Forelimb muscle (tissue), 1 donor: ENCODE measurements around the gene TTC7B. TPM values are rescaled to one million over a fixed set of nuclear protein-coding genes. Genes with fewer than 3 reads are reported as not detected.
A peak's percentile ranks its signal among the peaks of the same experiment; 100 is the strongest.

Source experiments
- DNase-seq: peaks from one replicate; pipeline ENCODE4 v3.0.0-alpha.2; 2013; ENCODE audit warnings: low read depth
- polyA plus RNA-seq: library from polyadenylated mRNA; unstranded; fragments of 120-200 nt; gene quantifications from one replicate; pipeline ENCODE4 v1.2.1, GENCODE V29; 2013; ENCODE audit not compliant: insufficient read length

Gene TTC7B
- polyA plus RNA-seq, 1 donor, result 33.2 TPM

- DNase-seq, result no peak
Measured at GRCh38 chr14:90511252-90511651, 305.0 kb downstream of the TTC7B start.

GRCh38 chr14:90510159-90510558, 306.1 kb downstream of the TTC7B start:
- no peak for DNase-seq

DNA sequence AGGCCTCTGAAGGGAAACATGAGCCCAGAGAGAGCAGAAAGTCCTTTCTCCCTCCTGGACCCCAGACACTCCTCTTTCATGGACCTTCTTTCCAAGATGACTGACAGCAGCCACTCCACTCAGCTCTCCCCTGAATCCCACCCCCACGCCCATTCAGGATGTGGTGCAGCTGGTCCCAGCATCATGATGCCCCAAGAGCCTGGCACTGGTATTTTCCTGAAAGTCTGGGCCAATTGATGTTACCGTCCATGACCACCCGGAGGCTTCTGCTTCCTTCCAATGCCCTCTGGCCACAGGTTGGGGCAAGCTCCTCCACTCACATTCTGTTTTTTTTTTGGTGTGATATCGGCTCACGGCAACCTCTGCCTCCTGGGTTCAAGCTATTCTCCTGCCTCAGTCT, 306.8 kb downstream of the TTC7B start:
- no peak for DNase-seq

DNA sequence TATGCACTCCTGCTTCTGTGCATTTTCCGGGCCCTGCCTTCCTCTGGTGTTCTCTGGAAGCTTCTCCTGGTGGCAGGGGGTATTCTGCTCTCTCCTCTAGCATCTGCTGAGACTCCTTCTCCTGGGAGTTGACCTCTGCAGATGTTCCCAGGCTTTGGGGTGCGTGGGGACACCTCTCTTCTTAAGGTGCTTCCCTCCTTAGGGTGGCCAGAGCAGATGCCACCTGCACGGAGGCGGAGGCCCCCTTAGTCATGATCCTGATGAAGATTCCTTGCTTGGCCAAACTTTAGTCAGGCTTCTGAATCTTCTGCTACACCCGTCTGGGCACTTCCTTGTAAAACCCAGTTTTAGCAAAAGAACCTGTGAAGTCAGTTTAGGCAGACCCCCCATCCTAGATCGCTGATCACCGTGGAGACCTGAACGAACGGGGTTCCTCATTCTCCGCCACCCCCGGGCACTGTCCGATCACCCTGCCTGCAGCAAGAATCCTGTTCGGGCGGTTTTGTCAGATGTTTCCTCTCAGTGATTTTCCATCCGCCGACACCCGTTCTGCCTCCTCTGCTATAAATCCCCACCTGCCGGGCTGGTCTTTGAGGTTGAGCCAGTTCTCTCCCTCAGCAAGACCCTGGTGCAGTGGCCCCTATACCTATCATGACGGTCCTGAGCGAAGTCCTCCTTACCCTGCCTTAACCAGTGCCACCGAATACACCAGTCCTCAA, 307.5 kb downstream of the TTC7B start:
- no peak for DNase-seq

GRCh38 chr14:90508036-90508435, 308.2 kb downstream of the TTC7B start:
- no peak for DNase-seq

- no peak for DNase-seq
Measured at GRCh38 chr14:90507428-90507827, 308.8 kb downstream of the TTC7B start.

DNA sequence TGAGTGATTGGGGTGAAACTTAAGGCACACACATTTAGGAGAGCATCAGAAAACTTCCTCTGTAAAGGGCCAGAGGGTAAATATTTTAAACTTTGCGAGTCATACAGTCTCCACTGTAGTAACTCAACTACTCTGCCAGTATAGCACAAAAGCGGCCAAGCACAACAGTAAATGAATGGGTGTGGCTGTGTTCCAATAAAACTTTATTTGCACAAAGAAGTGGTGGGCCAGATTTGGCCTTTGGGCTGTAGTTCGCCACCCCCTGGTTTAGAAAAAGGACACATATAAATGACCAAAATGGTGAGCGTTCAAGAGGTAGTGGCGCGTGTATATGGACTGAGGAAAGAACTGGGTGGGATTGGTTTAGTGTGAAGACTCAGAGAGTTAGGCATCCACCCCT, 309.5 kb downstream of the TTC7B start:
- no peak for DNase-seq

DNA sequence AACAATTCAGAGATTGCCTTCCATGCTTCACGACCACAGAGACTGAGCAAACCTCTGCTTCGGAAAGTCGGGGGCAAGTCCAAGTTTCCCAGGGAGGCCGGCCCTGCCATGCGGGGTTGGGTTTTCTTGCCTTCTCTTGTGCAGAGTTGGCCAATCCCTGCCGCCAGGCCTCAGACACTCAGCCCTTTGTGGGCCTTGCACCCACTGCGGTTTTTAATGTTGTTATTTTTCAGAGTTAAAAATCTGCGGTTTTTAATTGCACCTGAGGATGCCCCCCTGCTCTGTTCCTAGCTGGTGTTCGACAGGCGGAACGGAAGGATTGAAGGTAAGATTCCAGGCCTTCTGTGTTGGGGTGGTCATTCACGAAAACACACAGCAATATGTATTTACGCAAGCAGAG, 310.7 kb downstream of the TTC7B start:
- no peak for DNase-seq

GRCh38 chr14:90504643-90505042, 311.6 kb downstream of the TTC7B start:
- no peak for DNase-seq

GRCh38 chr14:90503582-90503981, 312.6 kb downstream of the TTC7B start:
- no peak for DNase-seq

DNA sequence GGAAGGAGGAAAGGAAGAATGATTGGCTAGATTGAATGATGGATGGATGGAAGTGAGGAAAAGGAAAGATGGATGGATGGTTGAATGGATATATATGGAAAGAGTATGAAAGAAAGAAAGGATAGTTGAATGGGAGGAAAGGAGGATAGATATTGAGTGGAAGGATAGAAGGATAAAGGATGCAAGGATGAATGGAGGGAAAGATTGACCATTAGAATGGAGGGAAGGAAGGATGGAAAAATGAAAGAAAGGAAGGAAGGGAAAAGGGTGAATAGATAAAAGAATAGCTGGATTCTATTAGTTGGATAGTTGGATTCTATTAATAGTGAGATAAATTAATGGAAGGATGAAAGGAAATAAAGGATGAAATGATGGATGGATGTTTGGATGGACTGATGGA, 313.5 kb downstream of the TTC7B start:
- DNase-seq, result no peak

GRCh38 chr14:90500665-90501370, 315.4 kb downstream of the TTC7B start:
- DNase-seq, result no peak

GRCh38 chr14:90499908-90500664, 316.1 kb downstream of the TTC7B start:
- no peak for DNase-seq

DNA sequence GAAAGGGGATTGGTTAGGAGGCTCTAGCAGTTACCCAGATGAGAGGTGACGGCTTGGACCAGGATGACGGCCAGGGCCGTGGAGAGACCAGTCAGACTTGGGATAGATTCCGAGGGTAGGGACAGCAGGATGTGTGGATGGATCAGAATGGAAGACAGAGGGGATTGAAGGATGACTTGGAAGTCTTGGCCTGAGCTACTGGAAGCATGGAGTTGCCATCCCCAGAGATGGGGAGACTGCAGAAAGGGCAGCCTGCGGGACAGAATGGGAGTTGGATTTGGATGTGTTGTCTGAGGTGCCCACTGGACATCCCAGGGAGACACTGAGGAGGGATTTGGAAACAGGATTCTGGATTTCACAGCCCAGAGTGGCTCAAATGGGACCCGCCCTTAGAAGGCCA, 317.1 kb downstream of the TTC7B start:
- DNase-seq, result no peak

- DNase-seq, result no peak
Measured at GRCh38 chr14:90498198-90498597, 318.0 kb downstream of the TTC7B start.

- no peak for DNase-seq
Measured at GRCh38 chr14:90496379-90496778, 319.9 kb downstream of the TTC7B start.

DNA sequence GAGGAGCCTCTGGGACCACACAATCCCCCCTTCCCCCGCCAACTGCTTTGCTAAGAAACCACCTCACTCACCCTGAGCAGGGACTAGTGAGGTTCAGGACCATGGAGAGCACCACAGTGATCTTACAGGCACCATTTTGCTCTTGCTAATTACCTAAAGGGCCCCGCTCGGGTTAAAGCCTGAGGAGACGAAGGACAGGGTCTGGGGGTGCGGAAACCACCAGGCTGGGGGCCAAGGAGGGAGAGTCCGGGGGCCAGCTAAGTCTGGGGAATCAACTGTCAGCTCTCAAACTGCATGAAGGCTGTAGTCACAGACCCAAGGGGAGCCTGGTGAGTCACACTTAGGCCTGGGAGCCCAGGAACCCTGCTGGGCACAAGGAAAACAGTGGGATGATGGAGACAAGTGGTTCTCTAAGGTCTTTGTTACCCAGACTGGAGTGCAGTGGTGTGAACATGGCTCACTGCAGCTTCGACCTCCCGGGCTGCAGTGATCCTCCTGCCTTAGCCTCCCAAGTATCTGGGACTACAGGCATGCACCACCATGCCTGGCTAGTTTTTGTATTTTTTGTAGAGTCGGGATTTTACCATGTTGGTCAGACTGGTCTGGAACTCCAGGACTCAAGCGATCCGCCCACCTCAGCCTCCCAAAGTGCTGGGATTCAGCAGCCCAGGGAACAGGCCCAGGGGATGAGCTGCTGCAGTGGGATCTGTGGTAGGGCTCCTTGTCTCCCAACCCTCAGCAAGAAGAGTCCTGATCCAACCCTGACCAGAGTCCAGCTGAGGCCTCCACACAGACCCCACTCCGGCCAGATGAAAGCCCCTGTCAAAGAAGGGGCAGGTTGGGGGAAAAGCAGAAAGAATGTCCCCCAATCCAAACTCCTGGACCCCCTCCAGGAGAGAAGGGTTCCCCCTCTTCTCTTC, 320.6 kb downstream of the TTC7B start:
- DNase-seq, result peak; percentile 61

DNA sequence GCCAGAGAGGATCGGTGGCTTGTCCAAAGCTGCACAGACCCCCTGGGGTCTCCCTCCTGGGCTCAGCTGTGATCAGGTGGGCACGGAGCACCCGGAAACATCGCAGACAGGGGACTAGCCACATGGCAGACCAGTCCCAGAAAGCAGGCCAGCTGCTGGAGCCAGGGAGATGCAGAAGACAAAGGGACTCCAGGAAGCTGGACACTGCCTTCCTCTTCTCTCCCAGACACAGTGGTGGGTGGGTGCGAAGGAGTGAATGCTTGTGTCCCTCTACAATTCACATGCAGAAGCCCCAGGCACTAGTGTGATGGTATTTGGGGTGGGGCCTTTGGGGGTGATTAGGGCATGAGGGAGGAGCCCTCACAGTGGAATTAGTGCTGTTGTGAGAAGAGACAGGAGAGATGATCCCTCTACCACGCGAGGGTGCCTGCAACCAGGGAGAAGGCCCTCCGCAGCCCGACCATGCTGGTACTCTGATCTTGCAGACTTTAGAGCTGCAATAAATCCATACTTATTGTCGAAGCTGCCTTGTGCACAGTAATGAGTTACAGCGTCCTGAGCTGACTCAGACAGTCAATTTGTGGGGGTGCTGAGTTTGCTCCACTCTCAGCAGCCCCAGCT, 324.2 kb downstream of the TTC7B start:
- no peak for DNase-seq

DNA sequence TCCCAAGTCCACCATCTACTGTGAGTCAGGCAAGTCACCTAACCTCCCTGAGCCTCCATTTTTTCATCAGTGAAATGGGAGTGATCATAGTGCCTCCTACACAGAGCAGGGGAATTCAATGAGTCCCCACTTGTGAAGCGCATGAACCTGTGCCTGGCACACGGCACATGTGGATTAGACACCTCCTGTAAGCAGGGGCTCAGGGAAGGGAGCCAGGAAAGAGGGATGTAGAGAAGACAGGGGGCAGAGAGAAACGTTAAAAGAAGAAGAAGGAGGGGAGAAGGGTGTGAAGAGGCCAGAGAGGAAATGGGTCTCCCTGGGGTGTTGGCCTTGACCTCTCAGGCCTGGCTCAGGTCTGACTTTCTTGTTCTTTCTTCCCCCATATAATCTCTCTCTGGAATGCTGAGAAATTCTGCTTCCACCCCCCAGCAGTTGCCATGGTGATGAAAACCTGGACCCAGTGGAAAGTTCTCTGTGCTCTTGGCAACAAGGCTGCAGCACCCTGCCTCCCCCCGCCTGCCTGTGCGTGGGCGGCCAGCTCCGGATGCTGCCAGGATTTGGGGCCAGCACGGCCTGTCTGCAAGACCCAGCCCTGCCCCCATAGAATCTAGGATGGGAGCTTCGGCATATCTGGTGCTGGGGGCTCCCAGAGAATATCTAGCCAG, 324.9 kb downstream of the TTC7B start:
- peak; percentile 45 for DNase-seq

- no peak for DNase-seq
Measured at GRCh38 chr14:90490720-90491050, 325.5 kb downstream of the TTC7B start.
